GM19240 (cell line): Measurements from ENCODE around the gene PCDHGB5.
"Not testable (repeated sequence)": the region's sequence is repeated elsewhere in the genome, so short reads cannot be mapped to it uniquely, and the experiment has no call there.

Experiments used
- DNase-seq: peaks from one replicate; pipeline ENCODE4 v3.0.0; 2011; ENCODE audit warnings: low spot score; ENCODE audit not compliant: insufficient read length

Gene PCDHGB5

DNA sequence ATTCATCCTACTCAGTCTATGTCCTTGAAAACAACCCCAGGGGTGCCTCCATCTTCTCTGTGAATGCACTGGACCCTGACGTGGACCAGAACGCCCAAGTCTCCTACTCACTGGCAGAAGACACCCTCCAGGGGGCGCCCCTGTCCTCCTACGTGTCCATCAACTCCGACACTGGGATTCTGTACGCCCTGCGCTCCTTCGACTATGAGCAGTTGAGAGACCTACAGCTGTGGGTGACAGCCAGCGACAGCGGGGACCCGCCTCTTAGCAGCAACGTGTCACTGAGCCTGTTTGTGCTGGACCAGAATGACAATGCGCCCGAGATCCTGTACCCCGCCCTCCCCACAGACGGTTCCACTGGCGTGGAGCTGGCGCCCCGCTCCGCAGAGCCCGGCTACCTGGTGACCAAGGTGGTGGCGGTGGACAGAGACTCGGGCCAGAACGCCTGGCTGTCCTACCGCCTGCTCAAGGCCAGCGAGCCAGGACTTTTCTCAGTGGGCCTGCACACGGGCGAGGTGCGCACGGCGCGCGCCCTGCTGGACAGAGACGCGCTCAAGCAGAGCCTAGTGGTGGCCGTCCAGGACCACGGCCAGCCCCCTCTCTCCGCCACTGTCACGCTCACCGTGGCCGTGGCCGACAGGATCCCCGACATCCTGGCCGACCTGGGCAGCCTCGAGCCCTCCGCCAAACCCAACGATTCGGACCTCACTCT lies 22.1 kb upstream of the PCDHGB5 start:
- DNase-seq = not testable (repeated sequence)

DNA sequence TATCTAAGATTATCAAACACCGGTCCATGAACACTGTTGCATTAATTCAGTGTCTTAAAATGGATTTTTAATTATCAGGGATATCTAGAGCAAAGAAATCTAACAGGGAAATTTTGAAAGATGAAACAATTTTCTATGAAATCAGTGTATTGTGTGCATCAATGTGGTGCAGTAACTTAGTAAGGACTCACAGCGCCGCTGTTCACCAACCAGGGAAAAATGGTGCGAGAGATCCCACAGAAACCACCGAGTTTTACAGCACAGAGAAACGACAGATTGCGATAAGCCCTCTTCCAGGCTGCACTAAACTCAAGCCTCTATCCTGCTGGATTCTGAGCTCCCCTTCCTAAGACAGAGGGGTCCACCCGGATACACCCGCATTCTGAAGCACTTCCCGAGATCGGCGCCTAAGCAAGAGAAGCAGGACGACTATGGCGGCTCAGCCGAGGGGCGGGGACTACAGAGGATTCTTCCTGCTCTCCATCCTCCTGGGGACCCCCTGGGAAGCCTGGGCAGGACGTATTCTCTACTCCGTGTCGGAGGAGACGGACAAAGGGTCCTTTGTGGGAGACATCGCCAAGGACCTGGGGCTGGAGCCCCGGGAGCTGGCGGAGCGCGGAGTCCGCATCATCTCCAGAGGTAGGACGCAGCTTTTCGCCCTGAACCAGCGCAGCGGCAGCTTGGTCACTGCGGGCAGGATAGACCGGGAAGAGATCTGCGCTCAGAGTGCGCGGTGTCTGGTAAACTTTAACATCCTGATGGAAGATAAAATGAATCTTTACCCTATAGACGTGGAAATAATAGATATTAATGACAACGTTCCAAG lies 15.1 kb upstream of the PCDHGB5 start, which contains the start of gene PCDHGA7:
Gene PCDHGA7 (plus strand): TSS at position 274 of the 826 bp plus-strand sequence. CDS start 158 bp downstream, at position 432.
- DNase-seq = no peak

DNA sequence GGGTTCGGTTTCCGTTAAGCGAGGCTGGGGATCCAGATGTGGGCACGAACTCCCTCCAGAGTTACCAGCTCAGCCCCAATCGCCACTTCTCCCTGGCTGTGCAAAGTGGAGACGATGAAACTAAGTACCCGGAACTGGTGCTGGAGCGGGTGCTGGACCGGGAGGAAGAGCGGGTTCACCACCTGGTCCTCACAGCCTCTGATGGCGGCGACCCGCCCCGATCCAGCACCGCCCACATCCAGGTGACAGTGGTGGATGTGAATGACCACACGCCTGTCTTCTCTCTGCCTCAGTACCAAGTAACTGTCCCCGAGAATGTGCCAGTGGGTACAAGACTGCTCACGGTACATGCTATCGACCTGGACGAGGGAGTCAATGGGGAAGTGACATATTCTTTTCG lies 14.4 kb upstream of the PCDHGB5 start:
- DNase-seq = no peak

DNA sequence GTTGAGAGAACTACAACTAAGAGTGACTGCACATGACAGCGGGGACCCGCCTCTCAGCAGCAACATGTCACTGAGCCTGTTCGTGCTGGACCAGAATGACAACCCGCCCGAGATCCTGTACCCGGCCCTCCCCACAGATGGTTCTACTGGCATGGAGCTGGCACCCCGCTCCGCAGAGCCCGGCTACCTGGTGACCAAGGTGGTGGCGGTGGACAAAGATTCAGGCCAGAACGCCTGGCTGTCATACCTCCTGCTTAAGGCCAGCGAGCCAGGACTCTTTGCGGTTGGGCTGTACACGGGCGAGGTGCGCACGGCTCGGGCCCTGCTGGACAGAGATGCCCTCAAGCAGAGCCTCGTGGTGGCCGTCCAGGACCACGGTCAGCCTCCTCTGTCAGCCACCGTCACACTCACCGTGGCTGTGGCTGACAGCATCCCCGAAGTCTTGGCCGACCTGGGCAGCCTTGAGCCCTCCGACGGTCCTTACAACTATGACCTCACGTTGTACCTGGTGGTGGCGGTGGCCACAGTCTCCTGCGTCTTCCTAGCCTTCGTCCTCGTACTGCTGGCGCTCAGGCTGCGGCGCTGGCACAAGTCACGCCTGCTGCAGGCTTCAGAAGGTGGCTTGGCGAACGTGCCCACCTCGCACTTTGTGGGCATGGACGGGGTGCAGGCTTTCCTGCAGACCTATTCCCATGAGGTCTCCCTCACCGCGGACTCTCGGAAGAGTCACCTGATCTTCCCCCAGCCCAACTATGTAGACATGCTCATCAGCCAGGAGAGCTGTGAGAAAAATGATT lies 13.1 kb upstream of the PCDHGB5 start:
- DNase-seq = no peak

DNA sequence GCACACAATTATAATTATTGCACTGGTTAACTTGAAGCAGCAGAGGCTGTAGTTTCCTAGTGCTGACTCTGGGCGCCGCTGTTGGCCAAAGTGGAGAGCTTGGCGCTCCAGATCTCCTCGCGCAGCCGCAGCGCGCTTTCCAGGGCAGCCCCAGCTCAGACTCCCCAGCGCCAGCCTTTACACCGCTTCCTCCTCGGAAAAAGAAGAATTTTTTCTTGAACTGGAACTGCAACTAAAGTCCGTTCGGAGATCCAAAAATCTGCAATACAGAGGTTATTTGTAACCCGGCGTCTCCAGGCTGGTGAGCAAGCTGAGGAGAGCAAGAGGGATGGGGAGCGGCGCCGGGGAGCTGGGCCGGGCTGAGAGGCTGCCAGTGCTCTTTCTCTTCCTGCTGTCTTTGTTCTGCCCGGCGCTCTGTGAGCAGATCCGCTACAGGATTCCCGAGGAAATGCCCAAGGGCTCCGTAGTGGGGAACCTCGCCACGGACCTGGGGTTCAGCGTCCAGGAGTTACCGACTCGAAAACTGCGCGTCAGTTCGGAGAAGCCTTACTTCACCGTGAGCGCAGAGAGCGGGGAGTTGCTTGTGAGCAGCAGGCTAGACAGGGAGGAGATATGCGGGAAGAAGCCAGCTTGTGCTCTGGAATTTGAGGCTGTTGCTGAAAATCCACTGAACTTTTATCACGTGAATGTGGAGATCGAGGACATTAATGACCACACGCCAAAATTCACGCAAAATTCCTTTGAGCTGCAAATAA lies 10.0 kb upstream of the PCDHGB5 start, which contains the start of gene PCDHGB4:
Gene PCDHGB4 (plus strand): TSS at position 142 of the 755 bp plus-strand sequence. CDS start 187 bp downstream, at position 329.
- DNase-seq = not testable (repeated sequence)

DNA sequence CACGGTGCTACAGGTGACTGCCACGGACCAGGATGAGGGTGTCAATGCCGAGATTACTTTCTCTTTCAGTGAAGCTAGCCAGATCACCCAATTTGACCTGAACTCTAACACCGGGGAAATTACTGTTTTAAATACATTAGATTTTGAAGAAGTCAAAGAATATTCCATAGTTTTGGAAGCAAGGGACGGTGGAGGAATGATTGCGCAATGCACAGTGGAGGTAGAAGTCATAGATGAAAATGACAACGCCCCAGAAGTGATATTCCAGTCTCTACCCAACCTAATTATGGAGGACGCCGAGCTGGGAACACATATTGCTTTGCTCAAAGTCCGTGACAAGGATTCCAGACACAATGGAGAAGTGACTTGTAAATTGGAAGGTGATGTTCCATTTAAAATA lies 9.1 kb upstream of the PCDHGB5 start:
- no peak for DNase-seq

DNA sequence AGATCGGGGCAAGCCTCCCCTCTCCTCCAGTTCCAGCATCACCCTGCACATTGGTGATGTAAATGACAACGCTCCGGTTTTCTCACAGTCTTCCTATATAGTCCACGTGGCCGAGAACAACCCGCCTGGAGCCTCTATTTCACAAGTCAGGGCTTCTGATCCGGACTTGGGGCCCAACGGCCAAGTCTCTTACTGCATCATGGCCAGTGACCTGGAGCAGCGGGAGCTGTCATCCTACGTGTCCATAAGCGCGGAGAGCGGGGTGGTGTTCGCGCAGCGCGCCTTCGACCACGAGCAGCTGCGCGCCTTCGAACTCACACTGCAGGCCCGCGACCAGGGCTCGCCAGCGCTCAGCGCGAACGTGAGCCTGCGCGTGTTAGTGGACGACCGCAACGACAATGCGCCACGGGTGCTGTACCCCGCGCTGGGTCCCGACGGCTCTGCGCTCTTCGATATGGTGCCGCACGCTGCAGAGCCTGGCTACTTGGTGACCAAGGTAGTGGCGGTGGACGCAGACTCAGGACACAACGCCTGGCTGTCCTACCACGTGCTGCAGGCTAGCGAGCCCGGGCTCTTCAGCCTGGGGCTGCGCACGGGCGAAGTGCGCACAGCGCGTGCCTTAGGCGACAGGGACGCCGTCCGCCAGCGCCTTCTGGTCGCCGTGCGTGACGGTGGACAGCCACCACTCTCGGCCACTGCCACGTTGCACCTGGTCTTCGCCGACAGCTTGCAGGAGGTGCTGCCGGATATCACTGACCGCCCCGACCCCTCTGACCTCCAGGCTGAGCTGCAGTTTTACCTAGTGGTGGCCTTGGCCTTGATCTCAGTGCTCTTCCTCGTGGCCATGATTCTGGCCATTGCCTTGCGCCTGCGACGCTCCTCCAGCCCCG lies 8.3 kb upstream of the PCDHGB5 start:
- DNase-seq = no peak

DNA sequence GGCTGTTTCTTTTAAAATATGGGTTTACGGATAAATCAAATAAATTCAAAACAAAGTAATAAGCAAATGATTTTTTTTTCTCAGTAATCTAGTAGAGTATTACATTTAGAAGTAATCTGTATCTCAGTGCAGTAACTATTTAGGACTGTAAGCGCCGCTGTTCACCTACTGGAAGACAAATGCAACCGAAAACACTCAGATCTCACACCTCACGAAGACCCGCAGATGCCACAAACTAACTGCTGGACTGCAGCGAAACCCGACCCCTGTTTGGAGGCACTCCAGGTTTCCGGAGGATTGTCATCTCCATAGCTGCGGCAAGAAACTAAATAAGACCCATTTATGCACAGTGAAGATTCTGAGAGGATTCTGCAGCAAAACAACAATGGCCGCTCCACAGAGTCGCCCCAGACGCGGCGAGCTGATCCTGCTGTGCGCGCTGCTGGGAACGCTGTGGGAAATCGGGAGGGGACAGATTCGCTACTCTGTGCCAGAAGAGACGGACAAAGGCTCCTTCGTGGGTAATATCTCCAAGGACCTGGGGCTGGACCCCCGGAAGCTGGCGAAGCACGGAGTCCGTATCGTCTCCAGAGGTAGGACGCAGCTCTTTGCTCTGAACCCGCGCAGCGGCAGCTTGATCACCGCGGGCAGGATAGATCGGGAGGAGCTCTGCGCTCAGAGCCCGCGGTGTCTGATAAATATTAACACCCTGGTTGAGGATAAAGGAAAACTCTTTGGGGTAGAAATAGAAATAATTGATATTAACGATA lies 5.1 kb upstream of the PCDHGB5 start, which contains the start of gene PCDHGA8:
Gene PCDHGA8 (plus strand): TSS at position 205 of the 770 bp plus-strand sequence. CDS start 181 bp downstream, at position 386.
- no peak for DNase-seq

DNA sequence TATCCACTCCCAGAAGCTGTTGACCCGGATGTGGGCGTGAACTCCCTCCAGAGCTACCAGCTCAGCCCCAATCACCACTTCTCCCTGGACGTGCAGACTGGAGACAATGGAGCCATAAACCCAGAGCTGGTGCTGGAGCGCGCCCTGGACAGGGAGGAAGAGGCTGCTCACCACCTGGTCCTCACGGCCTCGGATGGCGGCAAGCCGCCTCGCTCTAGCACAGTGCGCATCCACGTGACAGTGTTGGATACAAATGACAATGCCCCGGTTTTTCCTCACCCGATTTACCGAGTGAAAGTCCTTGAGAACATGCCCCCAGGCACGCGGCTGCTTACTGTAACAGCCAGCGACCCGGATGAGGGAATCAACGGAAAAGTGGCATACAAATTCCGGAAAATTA lies 4.5 kb upstream of the PCDHGB5 start:
- DNase-seq = no peak

DNA sequence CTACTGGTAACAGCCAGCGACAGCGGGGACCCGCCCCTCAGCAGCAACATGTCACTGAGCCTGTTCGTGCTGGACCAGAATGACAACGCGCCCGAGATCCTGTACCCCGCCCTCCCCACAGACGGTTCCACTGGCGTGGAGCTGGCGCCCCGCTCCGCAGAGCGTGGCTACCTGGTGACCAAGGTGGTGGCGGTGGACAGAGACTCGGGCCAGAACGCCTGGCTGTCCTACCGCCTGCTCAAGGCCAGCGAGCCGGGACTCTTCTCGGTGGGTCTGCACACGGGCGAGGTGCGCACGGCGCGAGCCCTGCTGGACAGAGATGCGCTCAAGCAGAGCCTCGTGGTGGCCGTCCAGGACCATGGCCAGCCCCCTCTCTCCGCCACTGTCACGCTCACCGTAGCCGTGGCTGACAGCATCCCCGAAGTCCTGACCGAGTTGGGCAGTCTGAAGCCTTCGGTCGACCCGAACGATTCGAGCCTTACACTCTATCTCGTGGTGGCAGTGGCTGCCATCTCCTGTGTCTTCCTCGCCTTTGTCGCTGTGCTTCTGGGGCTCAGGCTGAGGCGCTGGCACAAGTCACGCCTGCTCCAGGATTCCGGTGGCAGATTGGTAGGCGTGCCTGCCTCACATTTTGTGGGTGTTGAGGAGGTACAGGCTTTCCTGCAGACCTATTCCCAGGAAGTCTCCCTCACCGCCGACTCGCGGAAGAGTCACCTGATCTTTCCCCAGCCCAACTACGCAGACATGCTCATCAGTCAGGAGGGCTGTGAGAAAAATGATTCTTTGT lies 3.2 kb upstream of the PCDHGB5 start:
- DNase-seq = not testable (repeated sequence)

DNA sequence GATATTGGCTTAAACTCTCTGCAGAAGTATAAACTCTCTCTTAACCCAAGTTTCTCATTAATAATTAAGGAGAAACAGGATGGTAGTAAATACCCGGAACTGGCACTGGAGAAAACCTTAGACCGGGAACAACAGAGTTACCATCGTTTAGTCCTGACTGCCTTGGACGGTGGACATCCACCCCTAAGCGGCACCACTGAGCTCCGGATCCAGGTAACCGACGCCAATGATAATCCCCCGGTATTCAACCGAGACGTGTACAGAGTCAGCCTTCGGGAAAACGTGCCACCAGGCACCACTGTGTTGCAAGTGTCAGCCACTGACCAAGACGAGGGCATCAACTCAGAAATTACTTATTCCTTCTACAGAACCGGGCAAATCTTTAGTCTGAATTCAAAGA lies 861 bp downstream of the PCDHGB5 start:
- no peak for DNase-seq

DNA sequence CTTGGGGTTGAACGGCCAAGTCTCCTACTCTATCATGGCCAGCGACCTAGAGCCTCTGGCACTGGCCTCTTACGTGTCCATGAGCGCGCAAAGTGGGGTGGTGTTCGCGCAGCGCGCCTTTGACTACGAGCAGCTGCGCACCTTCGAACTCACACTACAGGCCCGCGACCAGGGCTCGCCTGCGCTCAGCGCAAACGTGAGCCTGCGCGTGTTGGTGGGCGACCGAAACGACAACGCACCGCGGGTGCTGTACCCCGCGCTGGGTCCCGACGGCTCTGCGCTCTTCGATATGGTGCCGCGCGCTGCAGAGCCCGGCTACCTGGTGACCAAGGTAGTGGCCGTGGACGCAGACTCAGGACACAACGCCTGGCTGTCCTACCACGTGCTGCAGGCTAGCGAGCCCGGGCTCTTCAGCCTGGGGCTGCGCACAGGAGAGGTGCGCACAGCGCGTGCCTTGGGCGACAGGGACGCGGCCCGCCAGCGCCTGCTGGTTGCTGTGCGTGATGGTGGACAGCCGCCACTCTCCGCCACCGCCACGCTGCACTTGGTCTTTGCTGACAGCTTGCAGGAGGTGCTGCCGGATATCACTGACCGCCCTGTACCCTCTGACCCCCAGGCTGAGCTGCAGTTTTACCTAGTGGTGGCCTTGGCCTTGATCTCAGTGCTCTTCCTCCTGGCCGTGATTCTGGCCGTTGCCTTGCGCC lies 2.0 kb downstream of the PCDHGB5 start:
- no peak for DNase-seq

DNA sequence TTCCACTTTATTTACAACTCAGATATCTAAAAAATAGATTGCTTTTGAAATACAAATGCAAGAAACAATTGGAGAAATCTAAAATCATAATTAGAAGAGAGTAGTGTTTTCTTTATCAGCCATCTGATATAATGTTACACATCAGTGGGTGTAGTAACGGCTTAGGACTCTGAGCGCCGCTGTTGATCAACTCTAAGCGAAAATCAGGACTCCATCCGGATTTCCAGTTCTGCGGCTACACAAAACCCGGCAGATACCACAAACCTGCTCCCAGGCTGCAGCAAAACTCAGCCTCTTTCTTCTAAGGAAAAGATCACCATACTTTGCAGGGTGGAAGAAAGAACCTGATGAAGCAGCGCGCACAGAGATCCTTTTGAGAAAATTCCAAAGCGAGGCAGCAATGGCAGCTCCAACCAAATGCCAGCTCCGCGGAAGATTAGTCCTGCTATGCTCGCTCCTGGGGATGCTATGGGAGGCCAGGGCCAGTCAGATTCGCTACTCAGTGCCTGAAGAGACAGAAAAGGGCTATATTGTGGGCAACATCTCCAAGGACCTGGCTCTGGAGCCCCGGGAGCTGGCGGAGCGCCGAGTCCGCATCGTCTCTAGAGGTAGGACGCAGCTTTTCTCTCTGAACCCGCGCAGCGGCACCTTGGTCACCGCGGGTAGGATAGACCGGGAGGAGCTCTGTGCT lies 5.0 kb downstream of the PCDHGB5 start, which contains the start of gene PCDHGA9:
Gene PCDHGA9 (plus strand): TSS at position 226 of the 691 bp plus-strand sequence. CDS start 175 bp downstream, at position 401.
- DNase-seq = no peak

DNA sequence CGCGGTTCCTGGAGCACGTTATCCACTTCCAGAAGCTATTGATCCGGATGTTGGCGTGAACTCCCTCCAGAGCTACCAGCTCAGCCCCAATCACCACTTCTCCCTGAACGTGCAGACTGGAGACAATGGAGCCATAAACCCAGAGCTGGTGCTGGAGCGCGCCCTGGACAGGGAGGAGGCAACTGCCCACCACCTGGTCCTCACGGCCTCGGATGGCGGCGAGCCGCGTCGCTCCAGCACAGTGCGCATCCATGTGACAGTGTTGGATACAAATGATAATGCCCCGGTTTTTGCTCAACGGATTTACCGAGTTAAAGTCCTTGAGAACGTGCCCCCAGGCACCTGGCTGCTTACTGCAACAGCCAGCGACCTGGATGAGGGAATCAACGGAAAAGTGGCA lies 5.6 kb downstream of the PCDHGB5 start:
- no peak for DNase-seq

DNA sequence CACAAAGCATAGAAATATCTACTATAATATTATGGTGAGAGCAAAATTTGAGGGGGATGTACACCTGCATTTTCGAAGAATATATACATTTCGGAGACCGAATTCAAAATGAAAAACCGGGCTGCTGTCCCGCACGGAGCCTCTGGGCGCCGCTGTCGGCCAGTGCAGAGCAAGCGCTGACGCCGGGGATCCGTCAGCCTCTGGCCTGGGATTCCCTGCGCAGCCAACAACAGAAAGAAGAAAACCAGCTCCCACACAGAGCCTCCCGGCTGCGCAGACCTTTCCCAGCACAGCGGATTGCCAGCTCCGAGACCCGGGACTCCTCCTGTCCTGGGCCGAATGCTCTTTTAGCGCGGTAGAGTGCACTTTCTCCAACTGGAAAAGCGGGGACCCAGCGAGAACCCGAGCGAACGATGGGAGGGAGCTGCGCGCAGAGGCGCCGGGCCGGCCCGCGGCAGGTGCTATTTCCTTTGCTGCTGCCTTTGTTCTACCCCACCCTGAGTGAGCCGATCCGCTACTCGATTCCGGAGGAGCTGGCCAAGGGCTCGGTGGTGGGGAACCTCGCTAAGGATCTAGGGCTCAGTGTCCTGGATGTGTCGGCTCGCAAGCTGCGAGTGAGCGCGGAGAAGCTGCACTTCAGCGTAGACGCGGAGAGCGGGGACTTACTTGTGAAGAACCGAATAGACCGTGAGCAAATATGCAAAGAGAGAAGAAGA lies 10.2 kb downstream of the PCDHGB5 start, which contains the start of gene PCDHGB6:
Gene PCDHGB6 (plus strand): TSS at position 232 of the 716 bp plus-strand sequence. CDS start 182 bp downstream, at position 414.
- DNase-seq = not testable (repeated sequence)
